ENCODE data around the gene KAZN.
A peak's percentile ranks its signal among the peaks of the same experiment; 100 is the strongest.

KAZN gene

DNA sequence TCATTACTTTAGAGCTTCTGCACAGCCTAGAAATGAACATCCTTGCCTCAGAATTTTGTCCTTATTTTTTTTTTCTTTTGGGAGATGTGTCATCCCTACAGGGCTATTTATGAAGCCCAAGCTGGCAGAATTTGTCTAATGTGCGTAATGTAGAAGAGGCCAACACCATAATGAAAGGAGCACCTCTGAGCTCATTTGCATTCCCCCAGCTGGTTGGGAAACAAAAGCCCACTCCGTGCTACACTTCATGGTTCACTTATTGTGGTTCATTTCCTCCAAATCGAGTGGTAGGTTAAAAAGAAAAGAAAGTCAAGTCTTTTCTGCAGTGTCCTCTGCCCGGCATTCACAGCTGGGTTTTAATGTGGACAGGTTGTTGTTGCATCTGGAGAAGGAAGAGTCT, 73.5 kb downstream of the KAZN start:
- FAIRE-seq, result no peak
- TF ChIP-seq POLR2A (IDR thresholded peaks at IDR 0.05; ENCODE audit: low read depth, low read length), result no peak

DNA sequence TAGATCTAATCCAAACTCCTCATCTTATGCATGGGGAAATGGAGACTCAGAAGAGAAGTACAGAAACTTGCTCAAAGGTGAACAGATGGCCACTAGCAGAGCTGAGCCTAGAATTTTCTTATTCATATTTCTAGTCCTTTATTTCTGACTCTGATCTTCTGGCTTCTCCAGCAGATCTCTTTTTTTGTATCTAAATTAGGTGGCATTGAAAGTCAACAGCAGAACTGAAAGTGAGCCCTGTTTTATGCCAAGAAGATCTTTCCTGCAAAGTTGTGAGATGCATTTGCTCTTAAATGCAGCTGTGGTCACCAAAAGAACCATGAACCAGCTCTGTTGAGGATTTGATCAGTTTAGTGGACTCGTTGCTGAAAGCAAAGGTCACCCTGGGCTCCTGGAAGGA, 75.5 kb downstream of the KAZN start:
- DNase-seq (ENCODE audit: insufficient read length, low spot score) (no peak), FAIRE-seq (no peak)
- TF ChIP-seq POLR2A (IDR thresholded peaks at IDR 0.05; ENCODE audit: low read depth, low read length), result no peak

More for the DNA sequence above, 73.5 kb downstream of the KAZN start:
- DNase-seq (ENCODE audit: insufficient read length, low spot score), result no peak

DNA sequence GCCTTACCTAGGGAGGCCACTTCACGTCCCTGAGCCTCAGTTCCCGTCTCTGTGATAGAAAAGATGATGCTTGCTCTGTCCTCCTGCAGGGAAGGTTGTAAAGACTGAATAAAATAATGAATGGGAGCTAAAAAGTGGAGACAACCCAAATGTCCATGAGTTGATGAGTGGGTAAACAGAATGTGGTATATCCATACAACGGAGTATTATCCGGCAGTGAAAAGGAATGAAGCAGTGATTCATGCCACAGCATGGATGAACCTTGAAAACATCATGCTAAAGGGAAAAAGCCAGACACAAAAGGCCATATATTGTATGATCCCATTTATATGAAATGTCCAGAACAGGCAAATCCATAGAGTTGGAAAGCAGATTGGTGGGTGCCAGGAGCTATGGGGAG, 77.9 kb downstream of the KAZN start:
- no peak for TF ChIP-seq POLR2A (IDR thresholded peaks at IDR 0.05; ENCODE audit: low read depth, low read length)
- FAIRE-seq (no peak), DNase-seq (ENCODE audit: insufficient read length, low spot score) (no peak)

DNA sequence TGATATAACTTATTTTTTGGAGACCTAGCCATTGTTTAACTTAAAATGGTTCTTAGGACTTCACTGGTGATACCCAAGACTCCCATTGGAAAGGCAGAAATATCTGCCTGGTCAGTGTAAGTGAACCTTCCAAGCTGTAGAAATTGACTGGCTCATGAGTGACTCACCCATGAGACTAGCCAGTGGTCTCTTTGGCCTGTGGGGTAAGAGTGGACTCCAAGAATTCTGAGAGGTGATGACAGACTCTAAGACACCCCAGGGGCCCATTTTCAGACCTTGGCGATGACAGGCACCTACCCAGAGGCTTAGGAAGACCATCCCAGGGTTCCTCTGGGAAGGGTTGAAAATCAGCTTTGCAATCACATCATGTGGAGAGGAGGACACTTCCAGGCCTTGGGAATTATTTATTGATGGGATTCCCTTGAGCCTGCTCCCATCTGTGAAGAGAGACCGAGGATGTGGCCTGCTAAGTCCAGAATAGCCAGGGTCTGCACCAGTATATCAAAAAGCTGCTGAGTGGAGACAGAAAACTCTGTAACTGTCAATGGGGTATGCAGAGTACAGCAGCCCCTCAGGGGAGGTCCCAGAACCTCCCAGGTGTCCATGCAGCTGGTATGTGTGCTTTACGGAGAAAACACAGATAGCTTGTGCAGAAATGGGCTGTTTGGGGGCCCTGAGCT, 78.9 kb downstream of the KAZN start:
- no peak for DNase-seq (ENCODE audit: insufficient read length, low spot score)
- FAIRE-seq, result no peak

DNA sequence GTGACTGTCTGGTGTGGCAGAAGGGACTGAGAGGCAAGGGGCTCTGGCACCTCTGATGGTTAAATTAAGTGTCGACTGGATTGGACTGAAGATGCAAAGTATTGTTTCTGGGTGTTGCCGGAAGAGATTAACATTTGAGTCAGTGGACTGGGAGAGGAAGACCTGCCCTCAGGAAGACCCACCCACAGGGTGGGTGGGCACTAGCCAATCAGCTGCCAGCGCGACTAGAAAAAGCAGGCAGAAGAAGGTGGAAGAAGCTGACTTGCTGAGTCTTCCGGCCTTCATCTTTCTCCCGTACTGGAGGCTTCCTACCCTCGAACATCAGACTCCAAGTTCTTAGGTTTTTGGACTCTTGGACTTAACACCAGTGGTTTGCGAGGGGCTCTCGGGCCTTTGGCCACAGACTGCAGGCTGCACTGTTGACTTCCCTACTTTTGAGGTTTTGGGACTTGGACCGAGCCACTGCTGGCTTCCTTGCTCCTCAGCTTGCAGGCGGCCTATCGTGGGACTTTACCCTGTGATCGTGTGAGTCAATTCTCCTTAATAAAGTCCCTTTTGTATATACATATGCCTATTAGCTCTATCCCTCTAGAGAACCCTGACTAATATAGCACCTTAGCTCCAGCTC, 79.6 kb downstream of the KAZN start:
- DNase-seq (ENCODE audit: insufficient read length, low spot score), result no peak
- no peak for TF ChIP-seq POLR2A (IDR thresholded peaks at IDR 0.05; ENCODE audit: low read depth, low read length)
- no peak for FAIRE-seq

More for the DNA sequence above, 78.9 kb downstream of the KAZN start:
- TF ChIP-seq POLR2A (IDR thresholded peaks at IDR 0.05; ENCODE audit: low read depth, low read length), result no peak

DNA sequence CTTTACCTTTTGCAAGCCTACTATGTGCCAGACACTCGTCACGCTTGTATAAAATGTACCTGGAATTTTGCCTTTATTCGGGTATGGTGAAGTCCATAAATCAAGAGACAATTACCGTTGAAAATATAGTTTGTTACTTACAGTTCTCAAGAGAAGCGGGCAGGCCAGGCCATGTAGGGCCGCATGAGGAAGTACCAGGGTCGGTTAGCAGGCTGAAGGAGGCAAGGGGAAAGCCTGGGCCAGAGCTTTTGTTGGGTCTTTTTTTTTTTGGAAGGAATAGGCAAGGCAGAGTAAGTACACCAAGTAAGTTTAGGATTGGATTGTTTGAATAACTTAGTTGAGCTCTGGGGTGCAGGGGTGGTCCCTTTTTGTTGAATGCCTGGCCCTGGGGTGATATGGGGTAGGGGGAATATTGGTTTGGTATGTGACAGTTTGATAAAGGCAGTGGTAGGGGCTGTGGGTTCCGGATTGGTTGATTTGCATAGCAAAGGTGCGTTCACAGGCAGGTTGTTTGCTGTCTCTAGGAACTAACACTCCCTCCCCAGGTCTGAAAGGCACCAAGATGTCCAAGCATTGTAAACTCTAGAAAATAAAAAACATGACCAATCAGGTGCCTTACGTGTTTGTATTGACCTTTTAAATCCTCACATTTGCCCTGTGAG, 80.7 kb downstream of the KAZN start:
- DNase-seq (ENCODE audit: insufficient read length, low spot score) (no peak), FAIRE-seq (no peak)
- no peak for TF ChIP-seq POLR2A (IDR thresholded peaks at IDR 0.05; ENCODE audit: low read depth, low read length)

DNA sequence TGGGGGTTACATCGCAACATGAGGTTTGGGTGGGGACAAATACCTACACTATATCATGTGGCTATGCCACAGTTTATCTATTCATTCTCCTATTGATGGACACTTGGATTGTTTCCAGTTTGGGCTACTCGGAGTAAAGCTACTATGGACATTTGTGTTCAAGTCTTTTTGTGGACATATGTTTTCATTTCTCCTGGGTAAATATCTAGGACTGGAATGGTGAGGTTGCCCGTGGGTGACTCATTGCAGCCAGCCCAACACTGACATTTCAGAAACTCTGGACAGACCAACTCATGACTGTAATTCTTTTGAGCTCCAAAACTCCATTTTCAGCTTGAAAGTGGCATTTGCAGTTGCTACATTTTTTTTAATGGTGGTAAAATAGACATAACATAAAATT, 82.7 kb downstream of the KAZN start:
- no peak for TF ChIP-seq POLR2A (IDR thresholded peaks at IDR 0.05; ENCODE audit: low read depth, low read length)
- no peak for FAIRE-seq

DNA sequence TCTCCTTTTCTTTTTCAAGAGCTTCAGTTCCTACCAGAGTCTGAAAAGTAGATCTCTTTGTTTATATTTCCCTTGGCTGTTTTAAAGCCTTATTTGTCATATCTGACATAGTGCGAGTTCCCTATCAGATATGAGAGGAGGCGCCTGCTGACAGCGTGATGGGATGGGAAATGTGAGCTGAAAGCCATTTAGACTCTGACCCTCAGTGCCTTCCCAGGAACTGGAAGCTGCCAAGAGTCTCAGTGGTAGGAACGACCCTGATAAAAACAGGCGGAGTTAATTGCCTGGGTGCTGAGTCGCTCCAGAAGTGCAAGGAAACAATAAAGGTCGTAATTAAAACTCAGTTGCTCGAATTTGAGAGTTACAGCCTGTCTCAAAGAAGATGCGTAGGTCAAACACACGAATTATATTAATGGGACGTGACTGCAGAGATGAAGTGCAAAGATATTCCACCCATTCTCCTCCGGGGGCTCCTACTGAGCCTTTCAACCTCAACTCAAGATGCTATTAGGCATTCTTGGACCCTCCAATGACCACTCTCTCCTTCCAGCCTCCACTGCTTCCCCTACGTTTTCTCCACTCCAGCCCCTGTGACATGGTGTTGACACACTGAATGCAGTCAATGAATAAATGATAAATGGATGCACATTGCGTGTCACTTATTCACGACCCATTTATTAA, 84.6 kb downstream of the KAZN start:
- FAIRE-seq, result no peak
- no peak for DNase-seq (ENCODE audit: insufficient read length, low spot score)
- no peak for TF ChIP-seq POLR2A (IDR thresholded peaks at IDR 0.05; ENCODE audit: low read depth, low read length)

More for the DNA sequence above, 82.7 kb downstream of the KAZN start:
- DNase-seq (ENCODE audit: insufficient read length, low spot score), result peak; percentile 38

DNA sequence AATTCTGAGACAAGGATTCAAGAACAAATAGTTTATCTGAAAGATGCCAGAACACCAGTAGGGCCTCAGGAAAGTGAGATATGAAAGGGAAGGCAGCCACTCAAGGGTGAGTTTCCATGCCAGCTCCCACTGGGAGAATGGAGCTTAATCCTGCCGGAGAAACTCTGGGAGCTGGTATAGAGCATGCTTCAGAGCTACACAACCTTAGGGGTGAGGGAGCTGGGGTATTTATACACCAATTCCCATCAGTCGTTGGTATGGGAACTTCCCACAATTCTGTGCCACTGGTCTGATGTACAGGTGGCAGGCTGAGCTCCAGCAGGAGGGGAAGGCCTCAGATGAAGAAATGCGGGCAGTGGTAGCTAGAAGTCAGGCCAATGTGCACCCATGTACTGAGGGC, 86.6 kb downstream of the KAZN start:
- TF ChIP-seq POLR2A (IDR thresholded peaks at IDR 0.05; ENCODE audit: low read depth, low read length), result no peak
- DNase-seq (ENCODE audit: insufficient read length, low spot score) (no peak), FAIRE-seq (no peak)

DNA sequence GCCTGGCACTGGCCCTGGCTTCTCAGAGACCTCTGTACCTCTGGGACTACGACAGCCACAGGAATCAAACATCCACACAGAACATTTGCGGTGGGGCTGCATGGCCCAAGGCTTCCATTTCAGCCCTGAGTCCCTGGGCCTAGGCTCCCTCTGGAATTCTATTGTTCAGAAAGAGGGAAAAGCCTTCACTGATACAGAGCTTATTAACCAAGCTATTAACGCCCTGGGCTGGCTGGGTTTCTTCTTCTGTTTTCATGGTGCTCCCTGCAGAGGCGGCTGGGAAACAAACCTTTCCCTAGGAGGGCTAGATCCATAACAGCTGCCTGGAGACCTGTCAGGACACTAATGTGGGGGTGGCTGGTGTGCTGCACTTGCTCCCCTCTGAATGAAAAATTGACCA, 88.2 kb downstream of the KAZN start:
- FAIRE-seq, result no peak
- no peak for TF ChIP-seq POLR2A (IDR thresholded peaks at IDR 0.05; ENCODE audit: low read depth, low read length)
- DNase-seq (ENCODE audit: insufficient read length, low spot score), result no peak

DNA sequence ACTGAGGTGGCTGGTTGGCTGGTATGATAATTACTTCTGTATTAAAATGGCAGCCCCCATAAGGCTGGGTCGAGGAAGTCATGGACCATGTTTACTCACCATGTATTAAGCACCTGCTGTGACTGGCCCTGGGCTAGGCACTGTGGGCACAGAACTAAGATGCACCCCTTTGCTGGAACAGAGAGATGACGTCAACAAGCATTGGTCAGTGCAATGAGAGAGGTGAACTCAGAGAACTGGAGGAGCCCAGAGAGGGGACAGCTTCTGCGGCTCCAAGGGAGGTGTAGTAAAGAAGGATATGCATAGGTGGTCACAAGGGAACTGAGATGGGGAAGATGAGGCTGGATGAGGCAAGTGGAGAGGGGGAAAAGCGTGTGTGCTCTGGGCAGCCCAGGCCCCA, 88.7 kb downstream of the KAZN start:
- TF ChIP-seq POLR2A (IDR thresholded peaks at IDR 0.05; ENCODE audit: low read depth, low read length), result no peak
- FAIRE-seq (no peak), DNase-seq (ENCODE audit: insufficient read length, low spot score) (no peak)

DNA sequence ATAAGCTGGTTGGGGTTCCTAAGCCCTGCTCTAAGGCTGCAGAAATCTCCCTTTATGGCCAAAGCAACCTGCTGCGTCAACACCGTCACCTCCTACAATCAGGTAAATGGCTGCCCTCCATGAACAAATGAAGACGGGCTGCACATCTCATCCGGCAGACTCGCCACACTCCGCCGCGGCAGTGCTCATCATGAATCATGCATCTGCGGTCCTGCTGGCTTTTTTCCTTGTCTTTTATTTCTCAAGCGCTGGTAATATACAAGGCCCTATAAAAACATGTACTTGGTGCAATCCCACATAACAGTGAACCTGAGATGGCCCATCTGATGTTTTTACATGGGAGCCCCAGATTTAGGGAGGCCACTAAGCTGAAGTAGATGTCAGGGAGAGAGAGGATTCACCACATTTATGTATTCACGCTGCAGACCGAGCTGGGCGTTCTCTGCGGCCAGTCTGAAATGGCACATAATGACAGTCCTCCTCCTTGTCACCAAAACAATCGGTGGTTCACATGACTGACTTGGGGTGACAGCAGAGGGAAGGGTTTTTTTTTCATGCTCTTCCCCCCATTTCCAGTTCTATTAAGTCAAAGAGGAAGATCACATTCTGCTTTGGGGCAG, 91.6 kb downstream of the KAZN start:
- peak; percentile 55 for FAIRE-seq
- DNase-seq (ENCODE audit: insufficient read length, low spot score), result peak; percentile 40

DNA sequence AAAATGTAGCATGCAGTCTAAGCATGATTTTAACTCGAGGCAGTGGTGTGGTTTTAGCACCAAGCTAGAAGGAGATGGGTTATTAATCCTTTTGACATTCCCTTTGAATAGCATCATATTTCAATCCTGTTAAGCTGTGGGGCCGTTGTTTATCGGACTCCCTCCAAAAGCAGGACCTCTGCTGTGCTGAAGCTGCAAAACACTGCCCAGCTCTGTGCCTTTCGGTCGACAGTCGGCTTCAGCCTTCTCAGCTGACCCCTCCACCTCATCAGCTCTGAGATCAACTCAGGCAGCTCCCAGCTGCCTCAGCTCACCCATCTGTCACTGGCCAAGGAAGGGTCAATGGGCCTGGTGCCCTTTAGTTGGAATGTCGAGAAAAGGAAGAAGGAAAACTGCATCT, 95.5 kb downstream of the KAZN start:
- no peak for FAIRE-seq

More for the DNA sequence above, 91.6 kb downstream of the KAZN start:
- no peak for TF ChIP-seq POLR2A (IDR thresholded peaks at IDR 0.05; ENCODE audit: low read depth, low read length)

DNA sequence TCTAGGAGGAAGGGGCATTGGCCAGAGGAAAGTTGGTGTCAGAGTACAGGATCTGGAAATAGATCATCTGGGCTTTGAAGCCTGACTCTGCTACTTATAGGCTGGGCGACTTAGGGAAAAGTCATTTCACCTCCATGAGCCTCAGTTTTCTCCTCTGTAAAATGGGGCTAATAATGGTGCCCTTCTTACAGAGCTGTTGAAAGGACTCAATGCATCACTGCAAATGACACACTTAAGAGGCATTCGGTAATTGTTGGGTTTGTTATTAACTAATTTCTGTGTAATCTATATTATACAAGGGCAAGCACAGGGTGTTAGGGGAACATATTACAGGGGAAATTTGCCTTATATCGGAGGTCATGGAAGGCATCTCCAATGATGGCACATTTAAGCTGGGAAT, 96.1 kb downstream of the KAZN start:
- DNase-seq (ENCODE audit: insufficient read length, low spot score), result no peak
- no peak for FAIRE-seq
- TF ChIP-seq POLR2A (IDR thresholded peaks at IDR 0.05; ENCODE audit: low read depth, low read length), result no peak

More for the DNA sequence above, 95.5 kb downstream of the KAZN start:
- no peak for DNase-seq (ENCODE audit: insufficient read length, low spot score)
- no peak for TF ChIP-seq POLR2A (IDR thresholded peaks at IDR 0.05; ENCODE audit: low read depth, low read length)

Measured in H54 (cell line).